HepG2 (cell line): ENCODE measurements around the gene LONP1. TPM values are rescaled to one million over a fixed set of nuclear protein-coding genes. Genes with fewer than 3 reads are reported as not detected.

Experiments used
- CHD2 ChIP-seq: IDR thresholded peaks from 2 replicates; pipeline ENCODE4 v1.6.1; 2011; ENCODE audit warnings: low read depth, low read length, improper control_type of control experiment
- EHMT2 ChIP-seq: fragments of 200-600 bp; sonication (generic); IDR thresholded peaks from 2 replicates; pipeline ENCODE4 v1.7.0; 2017; ENCODE audit warnings: antibody characterized with exemption, low read depth, low read length, borderline replicate concordance
- FOXK1 ChIP-seq: sonication (generic); formaldehyde crosslinking; IDR thresholded peaks from 2 replicates; pipeline ENCODE4 v1.4.0; 2020; ENCODE audit warnings: low read depth, missing genetic modification reagents, borderline replicate concordance
- HDAC2 ChIP-seq: sonication (generic); formaldehyde crosslinking; IDR thresholded peaks from 2 replicates; pipeline ENCODE4 v1.4.0; 2020; ENCODE audit warnings: missing genetic modification reagents
- NFE2L1 ChIP-seq: sonication (generic); formaldehyde crosslinking; IDR thresholded peaks from 2 replicates; pipeline ENCODE4 v1.4.0; 2020; ENCODE audit warnings: missing genetic modification reagents, mild to moderate bottlenecking, borderline replicate concordance
- NR2C2 ChIP-seq: sonication (generic); formaldehyde crosslinking; IDR thresholded peaks from 2 replicates; pipeline ENCODE4 v1.4.0; 2020; ENCODE audit warnings: missing genetic modification reagents, mild to moderate bottlenecking, moderate library complexity, borderline replicate concordance
- PAF1 ChIP-seq: IDR thresholded peaks from 2 replicates; pipeline ENCODE4 v1.6.1; 2016; ENCODE audit warnings: missing genetic modification reagents, missing compliant biosample characterization
- PHF21A ChIP-seq: sonication (generic); formaldehyde crosslinking; IDR thresholded peaks from 2 replicates; pipeline ENCODE4 v1.5.0; 2020; ENCODE audit warnings: mild to moderate bottlenecking, missing genetic modification reagents
- RCOR2 ChIP-seq: IDR thresholded peaks from 2 replicates; pipeline ENCODE4 v1.6.1; 2016; ENCODE audit warnings: missing biosample characterization, missing genetic modification reagents
- STAT5B ChIP-seq: sonication (generic); formaldehyde crosslinking; IDR thresholded peaks from 2 replicates; pipeline ENCODE4 v1.4.0; 2020; ENCODE audit warnings: missing genetic modification reagents
- YY1 ChIP-seq: IDR thresholded peaks from 2 replicates; pipeline ENCODE4 v1.6.1; 2011; ENCODE audit warnings: low read length, low read depth, moderate library complexity, mild to moderate bottlenecking; ENCODE audit not compliant: insufficient read depth, insufficient replicate concordance
- ZFP82 ChIP-seq: sonication (generic); formaldehyde crosslinking; IDR thresholded peaks from 2 replicates; pipeline ENCODE4 v1.5.1; 2020; ENCODE audit warnings: mild to moderate bottlenecking, missing genetic modification reagents, borderline replicate concordance
- ZNF12 ChIP-seq: sonication (generic); formaldehyde crosslinking; IDR thresholded peaks from 2 replicates; pipeline ENCODE4 v1.5.0; 2020; ENCODE audit warnings: missing genetic modification reagents
- ZNF333 ChIP-seq: sonication (generic); formaldehyde crosslinking; IDR thresholded peaks from 2 replicates; pipeline ENCODE4 v1.4.0; 2020; ENCODE audit warnings: mild to moderate bottlenecking, missing genetic modification reagents, borderline replicate concordance
- ZNF549 ChIP-seq: sonication (generic); formaldehyde crosslinking; IDR thresholded peaks from 2 replicates; pipeline ENCODE4 v1.5.0; 2020; ENCODE audit warnings: missing genetic modification reagents
- ZNF567 ChIP-seq: sonication (generic); formaldehyde crosslinking; IDR thresholded peaks from 2 replicates; pipeline ENCODE4 v1.8.1; 2023; ENCODE audit warnings: mild to moderate bottlenecking, missing genetic modification reagents, borderline replicate concordance
- ZNF615 ChIP-seq: sonication (generic); formaldehyde crosslinking; IDR thresholded peaks from 2 replicates; pipeline ENCODE4 v1.5.0; 2020; ENCODE audit warnings: mild to moderate bottlenecking, missing genetic modification reagents, borderline replicate concordance
- ZNF703 ChIP-seq: sonication (generic); formaldehyde crosslinking; IDR thresholded peaks from 2 replicates; pipeline ENCODE4 v1.5.1; 2020; ENCODE audit warnings: missing genetic modification reagents, mild to moderate bottlenecking, moderate library complexity, borderline replicate concordance
- ZNF724P ChIP-seq: sonication (generic); formaldehyde crosslinking; IDR thresholded peaks from 2 replicates; pipeline ENCODE4 v1.8.0; 2022; ENCODE audit warnings: missing genetic modification reagents, borderline replicate concordance
- ZNF737 ChIP-seq: sonication (generic); formaldehyde crosslinking; IDR thresholded peaks from 2 replicates; pipeline ENCODE4 v1.5.0; 2020; ENCODE audit warnings: missing genetic modification reagents, mild to moderate bottlenecking, borderline replicate concordance
- ZNF761 ChIP-seq: sonication (generic); formaldehyde crosslinking; conservative IDR thresholded peaks from 2 replicates; pipeline ENCODE4 v1.4.0; 2020; ENCODE audit warnings: mild to moderate bottlenecking, missing genetic modification reagents
- polyA plus RNA-seq, 8 experiments: library from polyadenylated mRNA; depleted of rRNA in 3 of 8; stranded (reverse) in 7 of 8; unstranded in 1 of 8; fragments of >200 nt; fragmentation: Illumina TruSeq in 4 of 8; extraction: Trizol in 4 of 8; gene quantifications; 2 replicates each; pipeline versions ENCODE4 v1.2.1 to v1.2.3, GENCODE V29; 2011 to 2016; ENCODE audit warnings: low read depth in 4 of 8, missing spikeins in 1 of 8, mixed read lengths in 1 of 8; ENCODE audit not compliant: insufficient read depth in 1 of 8
- total RNA-seq, 5 experiments: library from RNA; depleted of rRNA; stranded (reverse); fragments of >200 nt; fragmentation: Illumina TruSeq; extraction: Trizol; gene quantifications; 2 replicates each; pipeline ENCODE4 v1.2.3, GENCODE V29; 2016; ENCODE audit warnings: low read depth in 1 of 5
- TF ChIP-seq, protein P1 (sequence below): sonication (generic); formaldehyde crosslinking; IDR thresholded peaks from 2 replicates; pipeline ENCODE4 v1.8.1; 2023; ENCODE audit warnings: missing genetic modification reagents, mild to moderate bottlenecking, borderline replicate concordance
- TF ChIP-seq, protein P2 (sequence below): sonication (generic); formaldehyde crosslinking; IDR thresholded peaks from 2 replicates; pipeline ENCODE4 v1.5.1; 2020; ENCODE audit warnings: mild to moderate bottlenecking, missing genetic modification reagents, borderline replicate concordance
- TF ChIP-seq, protein P3 (sequence below): sonication (generic); formaldehyde crosslinking; IDR thresholded peaks from 2 replicates; pipeline ENCODE4 v1.4.0; 2020; ENCODE audit warnings: missing genetic modification reagents
- TF ChIP-seq, protein P4 (sequence below): IDR thresholded peaks from 2 replicates; pipeline ENCODE4 v1.6.1; 2016
- TF ChIP-seq, protein P5 (sequence below): IDR thresholded peaks from 2 replicates; pipeline ENCODE4 v1.6.1; 2018; ENCODE audit warnings: missing genetic modification reagents, mild to moderate bottlenecking, missing compliant biosample characterization

The LONP1 gene
- total and polyA plus RNA-seq, 2 of the 13 experiments (the other 11 are each of a cell fraction or from before 2014, with no cell fraction given), result 59.5 to 76.8 TPM

DNA sequence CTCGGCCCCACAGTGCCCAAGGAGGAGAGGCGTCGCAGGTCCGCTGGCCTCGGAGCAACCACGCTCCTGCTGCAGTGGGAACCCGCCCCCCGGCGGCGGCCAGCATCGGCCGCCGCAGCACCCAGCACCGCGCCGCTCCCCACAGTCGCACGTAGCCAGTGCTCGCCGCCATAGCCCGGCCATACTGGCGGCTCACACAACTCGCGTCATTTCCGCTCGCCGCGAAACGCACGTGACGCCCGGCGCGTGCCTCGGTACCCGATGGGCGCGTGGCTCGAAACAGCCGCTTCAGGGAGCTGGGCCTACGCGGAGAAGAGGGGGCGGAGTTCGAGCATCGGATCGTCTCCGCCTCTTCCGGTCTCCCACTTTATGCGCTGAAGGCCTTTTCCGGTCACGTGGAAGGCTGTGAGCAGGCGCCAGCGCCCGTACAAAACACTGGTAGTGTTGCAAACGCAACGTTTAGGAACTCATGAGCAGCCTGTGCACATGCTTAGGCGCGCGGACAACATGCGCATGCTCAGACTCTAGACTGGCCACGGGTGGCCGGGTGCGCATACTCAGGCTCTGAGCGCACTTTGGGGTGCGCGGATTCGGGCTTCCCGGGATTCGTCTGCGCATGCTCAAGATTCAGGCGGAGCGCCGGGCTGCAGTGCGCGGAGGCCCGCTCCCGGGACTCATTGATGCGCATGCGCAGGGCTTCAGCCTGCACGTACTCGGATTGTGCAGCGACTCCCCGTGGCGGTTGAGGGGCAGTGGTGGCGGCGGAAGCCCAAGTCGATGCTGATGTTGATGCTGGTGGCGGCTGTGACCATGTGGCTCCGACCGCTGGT, at the start of gene LONP1, which contains the start of gene CATSPERD (continued):
- TF ChIP-seq ZNF615 (CRISPR knock-in tag), result no peak
- peak; percentile 73 for TF ChIP-seq NR2C2 (CRISPR knock-in tag)
- TF ChIP-seq NFE2L1 (CRISPR knock-in tag), result 0 out of 2 replicates have a peak, but pooled peaks have one; percentile 79
- peak; percentile 91 for TF ChIP-seq ZNF567 (CRISPR knock-in tag)
- TF ChIP-seq, protein P1, sequence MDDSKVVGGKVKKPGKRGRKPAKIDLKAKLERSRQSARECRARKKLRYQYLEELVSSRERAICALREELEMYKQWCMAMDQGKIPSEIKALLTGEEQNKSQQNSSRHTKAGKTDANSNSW (CRISPR knock-in tag), result peak; percentile 86; the same call in 1 of the 2 replicates
- TF ChIP-seq YY1, result peak; percentile 98
- TF ChIP-seq HDAC2, result peak; percentile 83
- TF ChIP-seq ZNF12 (CRISPR knock-in tag), result no peak
- no peak for TF ChIP-seq STAT5B
- TF ChIP-seq, protein P2, sequence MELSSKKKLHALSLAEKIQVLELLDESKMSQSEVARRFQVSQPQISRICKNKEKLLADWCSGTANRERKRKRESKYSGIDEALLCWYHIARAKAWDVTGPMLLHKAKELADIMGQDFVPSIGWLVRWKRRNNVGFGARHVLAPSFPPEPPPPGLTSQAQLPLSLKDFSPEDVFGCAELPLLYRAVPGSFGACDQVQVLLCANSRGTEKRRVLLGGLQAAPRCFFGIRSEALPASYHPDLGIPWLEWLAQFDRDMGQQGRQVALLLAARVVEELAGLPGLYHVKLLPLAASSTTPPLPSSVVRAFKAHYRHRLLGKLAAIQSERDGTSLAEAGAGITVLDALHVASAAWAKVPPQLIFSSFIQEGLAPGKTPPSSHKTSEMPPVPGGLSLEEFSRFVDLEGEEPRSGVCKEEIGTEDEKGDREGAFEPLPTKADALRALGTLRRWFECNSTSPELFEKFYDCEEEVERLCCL (CRISPR knock-in tag), result no peak
- TF ChIP-seq, protein P3, sequence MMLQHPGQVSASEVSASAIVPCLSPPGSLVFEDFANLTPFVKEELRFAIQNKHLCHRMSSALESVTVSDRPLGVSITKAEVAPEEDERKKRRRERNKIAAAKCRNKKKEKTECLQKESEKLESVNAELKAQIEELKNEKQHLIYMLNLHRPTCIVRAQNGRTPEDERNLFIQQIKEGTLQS (CRISPR knock-in tag), result no peak
- TF ChIP-seq ZNF737 (CRISPR knock-in tag), result no peak; the same call in 1 of the 2 replicates
- peak; percentile 52 for TF ChIP-seq RCOR2 (CRISPR knock-in tag)
- TF ChIP-seq, protein P4, sequence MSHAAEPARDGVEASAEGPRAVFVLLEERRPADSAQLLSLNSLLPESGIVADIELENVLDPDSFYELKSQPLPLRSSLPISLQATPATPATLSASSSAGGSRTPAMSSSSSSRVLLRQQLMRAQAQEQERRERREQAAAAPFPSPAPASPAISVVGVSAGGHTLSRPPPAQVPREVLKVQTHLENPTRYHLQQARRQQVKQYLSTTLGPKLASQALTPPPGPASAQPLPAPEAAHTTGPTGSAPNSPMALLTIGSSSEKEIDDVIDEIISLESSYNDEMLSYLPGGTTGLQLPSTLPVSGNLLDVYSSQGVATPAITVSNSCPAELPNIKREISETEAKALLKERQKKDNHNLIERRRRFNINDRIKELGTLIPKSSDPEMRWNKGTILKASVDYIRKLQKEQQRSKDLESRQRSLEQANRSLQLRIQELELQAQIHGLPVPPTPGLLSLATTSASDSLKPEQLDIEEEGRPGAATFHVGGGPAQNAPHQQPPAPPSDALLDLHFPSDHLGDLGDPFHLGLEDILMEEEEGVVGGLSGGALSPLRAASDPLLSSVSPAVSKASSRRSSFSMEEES, result peak; percentile 100
- TF ChIP-seq ZNF333 (CRISPR knock-in tag), result no peak; the same call in 1 of the 2 replicates
- TF ChIP-seq FOXK1, result peak; percentile 96
- no peak for TF ChIP-seq EHMT2
- TF ChIP-seq ZNF724P (CRISPR knock-in tag), result peak; percentile 83; the same call in 1 of the 2 replicates
- TF ChIP-seq CHD2, result no peak
- peak; percentile 87 for TF ChIP-seq ZNF761 (CRISPR knock-in tag)
- no peak for TF ChIP-seq PAF1 (CRISPR knock-in tag)
- no peak; the same call in 1 of the 2 replicates for TF ChIP-seq ZNF549 (CRISPR knock-in tag)
- TF ChIP-seq, protein P5, sequence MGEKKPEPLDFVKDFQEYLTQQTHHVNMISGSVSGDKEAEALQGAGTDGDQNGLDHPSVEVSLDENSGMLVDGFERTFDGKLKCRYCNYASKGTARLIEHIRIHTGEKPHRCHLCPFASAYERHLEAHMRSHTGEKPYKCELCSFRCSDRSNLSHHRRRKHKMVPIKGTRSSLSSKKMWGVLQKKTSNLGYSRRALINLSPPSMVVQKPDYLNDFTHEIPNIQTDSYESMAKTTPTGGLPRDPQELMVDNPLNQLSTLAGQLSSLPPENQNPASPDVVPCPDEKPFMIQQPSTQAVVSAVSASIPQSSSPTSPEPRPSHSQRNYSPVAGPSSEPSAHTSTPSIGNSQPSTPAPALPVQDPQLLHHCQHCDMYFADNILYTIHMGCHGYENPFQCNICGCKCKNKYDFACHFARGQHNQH (CRISPR knock-in tag), result peak; percentile 90
- peak; percentile 95 for TF ChIP-seq ZFP82 (CRISPR knock-in tag)
- TF ChIP-seq ZNF703 (CRISPR knock-in tag), result 0 out of 2 replicates have a peak, but pooled peaks have one; percentile 47
- peak; percentile 90 for TF ChIP-seq PHF21A (CRISPR knock-in tag)
